T-helper 1 cell treated with Interleukin-12 subunit alpha and Interleukin-12 subunit beta and Interleukin-4 antibody, amounts not matched to agents 30 μg/mL and 1 μg/mL, for 36 hours (primary cell): ENCODE data around the gene TAP1.

ENCODE experiments used
- H3K27ac Mint-ChIP-seq: one replicate; pipeline ENCODE4 v1.8.0; 2021; ENCODE audit warnings: mild to moderate bottlenecking, mixed read lengths
- H3K27me3 Mint-ChIP-seq: one replicate; pipeline ENCODE4 v1.8.0; 2021; ENCODE audit warnings: low read depth, mixed read lengths
- H3K36me3 Mint-ChIP-seq: one replicate; pipeline ENCODE4 v1.8.0; 2021; ENCODE audit warnings: low read depth, mixed read lengths
- H3K4me1 Mint-ChIP-seq: one replicate; pipeline ENCODE4 v1.8.0; 2021; ENCODE audit warnings: low read depth, mixed read lengths
- H3K4me3 Mint-ChIP-seq: one replicate; pipeline ENCODE4 v1.8.0; 2021; ENCODE audit warnings: mild to moderate bottlenecking, moderate library complexity, mixed read lengths
- H3K9me3 Mint-ChIP-seq: one replicate; pipeline ENCODE4 v1.8.0; 2021; ENCODE audit warnings: mixed read lengths

The TAP1 gene

DNA sequence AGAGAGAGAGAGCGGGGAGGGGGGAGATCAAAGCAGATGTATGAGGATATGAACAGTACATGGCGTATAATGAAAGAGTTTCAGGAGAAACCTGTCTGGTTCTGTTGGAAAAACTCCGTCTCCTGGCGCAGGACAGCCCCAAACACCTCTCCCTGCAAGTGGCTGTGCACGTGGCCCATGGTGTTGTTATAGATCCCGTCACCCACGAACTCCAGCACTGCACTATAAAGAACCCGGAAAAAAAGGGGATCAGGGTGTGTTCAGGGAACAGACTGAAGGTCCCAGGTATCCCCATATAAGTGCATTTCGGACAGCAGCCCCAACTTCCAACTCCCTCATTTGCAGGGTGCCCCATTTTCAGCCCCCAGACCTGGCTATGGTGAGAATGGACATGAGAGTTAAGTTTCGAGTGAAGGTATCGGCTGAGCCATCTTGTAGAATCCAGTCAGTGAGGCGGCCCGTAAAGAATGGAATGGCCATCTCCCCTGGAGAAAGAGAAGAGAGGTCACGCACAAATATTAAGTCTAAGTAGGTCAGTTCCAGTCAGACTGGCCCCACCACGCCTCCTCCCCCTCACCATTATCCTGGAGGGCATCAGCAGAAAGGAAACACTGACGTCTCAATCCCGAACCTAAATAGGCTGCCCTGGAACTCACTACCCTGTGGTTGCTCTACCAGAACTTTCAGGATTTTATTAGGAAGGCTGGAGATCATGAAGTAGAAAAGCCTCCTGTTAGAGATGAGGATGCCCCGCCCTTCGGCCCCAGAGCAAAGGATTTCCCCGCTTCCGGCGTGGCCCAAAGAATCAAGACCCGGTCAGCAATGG, 1.3 kb downstream of the TAP1 start:
- Mint-ChIP-seq H3K9me3 (no peaks in the 10 kb centered on the region), H3K36me3 (peaks cover 79% of the 10 kb centered on the region), H3K27ac (peak overlapping the region; percentile 92), H3K27me3 (no peaks in the 10 kb centered on the region), H3K4me3 (peak overlapping the region; percentile 95), H3K4me1 (peaks cover 58% of the 10 kb centered on the region)

DNA sequence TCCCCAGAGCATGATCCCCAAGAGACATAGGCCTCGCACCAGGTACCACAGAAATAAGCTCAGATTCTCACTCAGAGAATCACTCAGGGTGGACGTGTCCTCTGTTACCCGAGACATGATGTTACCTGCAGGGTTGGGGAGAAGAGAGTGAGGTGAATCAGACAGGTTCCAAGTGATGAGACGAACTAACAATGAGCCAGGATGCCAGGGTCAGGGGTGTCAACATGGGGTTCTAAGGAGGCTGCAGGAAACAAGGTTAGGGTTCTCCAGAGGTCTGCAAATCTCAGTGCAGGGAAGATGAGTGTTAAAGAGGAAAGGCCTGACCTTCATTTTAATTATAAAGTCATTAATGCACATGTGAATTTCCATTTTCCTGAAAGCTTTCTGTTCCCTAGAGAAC, 2.5 kb downstream of the TAP1 start:
- H3K4me3 Mint-ChIP-seq: peak overlapping the region; percentile 95
- no peaks in the 10 kb centered on the region for H3K9me3 Mint-ChIP-seq
- no peaks in the 10 kb centered on the region for H3K27me3 Mint-ChIP-seq
- H3K36me3 Mint-ChIP-seq: peaks cover 82% of the 10 kb centered on the region
- H3K27ac Mint-ChIP-seq: peak overlapping the region; percentile 92
- H3K4me1 Mint-ChIP-seq: peaks cover 62% of the 10 kb centered on the region

DNA sequence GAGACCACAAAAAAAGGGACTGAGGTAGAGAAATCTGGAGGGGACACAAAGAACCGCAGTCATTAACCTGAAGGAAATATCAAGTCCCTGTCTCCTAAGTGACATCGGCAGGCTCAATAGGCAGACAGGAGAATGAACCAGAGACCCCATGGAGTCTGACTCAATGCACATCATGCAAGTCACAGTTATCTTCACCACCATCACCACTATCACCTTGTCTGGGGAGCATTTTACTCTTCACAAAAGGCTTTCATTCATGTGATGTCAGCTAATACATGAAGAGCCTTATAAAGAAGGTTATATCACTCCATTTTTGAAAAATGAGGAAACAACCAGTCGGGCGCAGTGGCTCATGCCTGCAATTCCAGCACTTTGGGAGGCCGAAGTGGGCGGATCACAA, 4.4 kb downstream of the TAP1 start:
- Mint-ChIP-seq H3K36me3 (peaks cover 84% of the 10 kb centered on the region), H3K9me3 (no peaks in the 10 kb centered on the region), H3K4me1 (peaks cover 69% of the 10 kb centered on the region), H3K27me3 (no peaks in the 10 kb centered on the region), H3K27ac (peak overlapping the region; percentile 66), H3K4me3 (peak overlapping the region; percentile 65)

DNA sequence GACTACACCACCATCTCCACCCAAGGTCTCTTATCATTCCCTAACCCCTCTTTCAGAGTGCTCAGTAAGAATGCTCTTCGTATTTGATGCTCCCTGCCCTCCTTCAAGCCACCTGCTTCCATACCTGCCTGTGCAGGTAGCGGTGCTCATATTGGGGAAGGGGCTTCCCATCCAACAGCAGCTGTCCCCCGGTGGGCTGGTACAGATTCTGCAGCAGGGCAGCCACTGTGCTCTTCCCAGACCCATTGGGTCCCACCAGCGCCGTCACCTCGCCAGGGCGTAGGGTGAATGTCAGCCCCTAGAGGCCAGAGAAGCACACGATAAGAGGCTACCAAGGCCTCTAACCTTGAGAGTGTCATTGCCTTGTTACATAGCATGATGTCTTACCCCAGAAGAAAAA, 5.7 kb downstream of the TAP1 start:
- Mint-ChIP-seq H3K4me3 (peak overlapping the region; percentile 65), H3K27me3 (no peaks in the 10 kb centered on the region), H3K4me1 (peaks cover 76% of the 10 kb centered on the region), H3K27ac (peak overlapping the region; percentile 72), H3K9me3 (no peaks in the 10 kb centered on the region), H3K36me3 (peaks cover 92% of the 10 kb centered on the region)

DNA sequence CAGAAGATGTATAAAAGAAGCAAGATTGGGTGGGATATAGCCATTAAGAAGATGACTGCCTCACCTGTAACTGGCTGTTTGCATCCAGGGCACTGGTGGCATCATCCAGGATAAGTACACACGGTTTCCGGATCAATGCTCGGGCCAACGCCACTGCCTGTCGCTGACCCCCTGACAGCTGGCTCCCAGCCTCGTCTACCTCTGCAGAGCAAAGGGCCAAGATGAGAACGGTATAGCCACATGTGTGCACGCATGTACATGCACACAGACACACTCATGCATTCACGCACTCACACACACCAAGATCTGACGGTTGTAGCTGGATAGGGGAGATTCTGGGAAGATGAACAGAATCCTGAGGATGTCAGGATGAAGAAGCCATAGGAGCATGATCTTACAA, 6.5 kb downstream of the TAP1 start:
- H3K27ac Mint-ChIP-seq: peak overlapping the region; percentile 72
- H3K9me3 Mint-ChIP-seq: no peaks in the 10 kb centered on the region
- H3K4me3 Mint-ChIP-seq: peak overlapping the region; percentile 65

DNA sequence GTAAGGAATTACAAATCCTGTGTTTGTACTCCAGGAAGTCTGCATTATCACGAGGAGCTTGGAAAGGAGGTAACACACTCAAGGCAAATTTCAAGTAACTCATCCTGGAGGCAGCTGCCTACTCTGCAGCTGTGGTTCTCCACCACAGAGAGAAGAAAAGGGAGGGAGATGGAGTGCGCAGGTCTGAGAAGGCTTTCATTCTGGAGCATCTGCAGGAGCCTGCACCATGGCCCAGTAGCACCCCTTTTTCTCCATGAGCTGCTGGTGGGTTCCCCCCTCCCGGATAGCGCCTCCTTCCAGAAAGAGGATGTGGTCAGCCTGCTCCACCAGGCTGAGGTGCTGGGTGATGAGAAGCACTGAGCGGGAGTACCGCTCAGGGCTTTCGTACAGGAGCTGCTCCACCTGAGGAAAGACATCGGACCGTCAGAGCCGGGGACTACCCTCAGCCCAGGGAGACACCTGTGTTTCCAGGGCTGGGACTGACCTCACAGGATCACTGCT, 8.1 kb downstream of the TAP1 start:
- peaks cover 85% of the 10 kb centered on the region for H3K4me1 Mint-ChIP-seq
- H3K4me3 Mint-ChIP-seq: peak overlapping the region; percentile 99
- peak overlapping the region; percentile 100 for H3K27ac Mint-ChIP-seq
- H3K9me3 Mint-ChIP-seq: no peaks in the 10 kb centered on the region
- no peaks in the 10 kb centered on the region for H3K27me3 Mint-ChIP-seq
- H3K36me3 Mint-ChIP-seq: peaks cover 92% of the 10 kb centered on the region

More for the DNA sequence above, 6.5 kb downstream of the TAP1 start:
- H3K4me1 Mint-ChIP-seq: peaks cover 83% of the 10 kb centered on the region
- no peaks in the 10 kb centered on the region for H3K27me3 Mint-ChIP-seq
- H3K36me3 Mint-ChIP-seq: peaks cover 92% of the 10 kb centered on the region

DNA sequence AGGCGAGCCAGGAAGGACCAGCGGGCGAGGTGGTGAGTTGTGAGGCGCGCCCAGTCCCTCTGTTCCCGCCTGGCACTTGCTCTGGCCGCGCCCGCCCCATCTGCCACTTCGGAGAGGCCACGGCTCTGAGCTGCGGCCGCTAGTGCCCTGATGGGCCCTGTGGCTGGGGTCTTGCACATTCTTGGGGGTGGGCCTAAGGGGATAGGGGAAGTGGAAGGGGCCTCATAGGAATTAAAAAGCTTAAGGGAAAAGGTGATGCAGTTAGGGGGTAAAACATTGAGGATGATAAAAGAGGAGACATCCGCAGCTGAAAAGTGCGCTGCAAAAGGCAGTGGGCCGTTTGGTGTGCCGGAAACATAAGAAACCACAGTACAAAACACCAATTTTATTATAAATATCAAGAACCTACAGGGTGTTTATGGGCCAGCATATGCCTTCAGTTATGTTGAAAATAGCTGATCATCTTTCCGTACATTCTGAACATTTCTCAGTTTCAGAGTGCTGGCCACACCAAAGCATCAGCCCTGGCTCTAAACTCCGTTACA, 8.6 kb downstream of the TAP1 start:
- peak overlapping the region; percentile 100 for H3K27ac Mint-ChIP-seq
- peaks cover 85% of the 10 kb centered on the region for H3K4me1 Mint-ChIP-seq
- no peaks in the 10 kb centered on the region for H3K27me3 Mint-ChIP-seq
- H3K4me3 Mint-ChIP-seq: peak overlapping the region; percentile 99
- peaks cover 92% of the 10 kb centered on the region for H3K36me3 Mint-ChIP-seq
- no peaks in the 10 kb centered on the region for H3K9me3 Mint-ChIP-seq

DNA sequence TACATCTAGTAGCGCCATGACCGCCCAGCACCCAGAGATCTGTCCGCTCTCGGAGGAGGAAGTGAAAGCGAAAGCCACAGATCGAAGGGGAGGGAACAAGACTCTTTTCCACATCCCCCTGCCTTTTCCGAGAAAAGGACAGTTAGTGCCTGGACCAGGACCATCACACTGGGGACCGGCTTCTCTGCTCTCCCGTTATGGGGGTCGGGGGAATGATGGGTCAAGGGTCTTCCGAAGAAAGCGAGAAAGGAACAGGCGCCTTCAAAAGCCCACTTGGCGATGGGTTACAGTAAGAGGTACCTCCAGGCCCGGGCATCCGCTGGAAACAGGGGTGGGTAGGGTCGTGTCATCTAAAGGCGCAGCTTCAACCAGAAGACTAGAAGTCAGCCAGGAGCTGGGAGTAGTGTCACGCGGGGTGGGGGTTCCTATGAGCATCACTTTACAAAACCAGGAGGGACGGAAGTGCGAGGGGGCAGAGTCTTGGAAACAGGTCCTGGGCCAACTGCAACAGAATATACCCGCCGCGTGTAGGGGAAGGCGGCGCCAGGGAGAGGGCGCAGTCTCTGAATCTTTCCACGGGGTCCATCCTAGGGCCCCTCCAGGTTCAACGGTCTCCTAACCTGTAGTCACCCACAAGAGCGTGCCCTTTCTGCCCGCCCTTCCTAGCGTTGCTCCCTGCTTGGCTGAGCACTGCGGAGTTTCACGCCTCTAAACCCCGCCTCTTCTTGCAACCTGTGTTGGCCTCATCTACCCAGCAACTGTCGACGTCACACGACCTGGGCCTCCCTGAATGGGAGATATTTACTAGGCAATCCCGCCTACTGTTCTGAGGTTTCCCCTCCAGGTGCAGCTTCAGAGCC, 9.3 kb downstream of the TAP1 start, which contains the start of gene PSMB8:
TSS of gene PSMB8 (minus strand) at position 69 of the 860 bp plus-strand sequence. CDS start at position 18, 51 bp downstream.
- Mint-ChIP-seq H3K4me3 (peak within 1 kb of the TSS; percentile 99), H3K27me3 (no peaks in the 10 kb centered on the region), H3K36me3 (peaks cover 88% of the 10 kb centered on the region), H3K27ac (peak within 1 kb of the TSS; percentile 100), H3K4me1 (peaks cover 81% of the 10 kb centered on the region), H3K9me3 (no peaks in the 10 kb centered on the region)

DNA sequence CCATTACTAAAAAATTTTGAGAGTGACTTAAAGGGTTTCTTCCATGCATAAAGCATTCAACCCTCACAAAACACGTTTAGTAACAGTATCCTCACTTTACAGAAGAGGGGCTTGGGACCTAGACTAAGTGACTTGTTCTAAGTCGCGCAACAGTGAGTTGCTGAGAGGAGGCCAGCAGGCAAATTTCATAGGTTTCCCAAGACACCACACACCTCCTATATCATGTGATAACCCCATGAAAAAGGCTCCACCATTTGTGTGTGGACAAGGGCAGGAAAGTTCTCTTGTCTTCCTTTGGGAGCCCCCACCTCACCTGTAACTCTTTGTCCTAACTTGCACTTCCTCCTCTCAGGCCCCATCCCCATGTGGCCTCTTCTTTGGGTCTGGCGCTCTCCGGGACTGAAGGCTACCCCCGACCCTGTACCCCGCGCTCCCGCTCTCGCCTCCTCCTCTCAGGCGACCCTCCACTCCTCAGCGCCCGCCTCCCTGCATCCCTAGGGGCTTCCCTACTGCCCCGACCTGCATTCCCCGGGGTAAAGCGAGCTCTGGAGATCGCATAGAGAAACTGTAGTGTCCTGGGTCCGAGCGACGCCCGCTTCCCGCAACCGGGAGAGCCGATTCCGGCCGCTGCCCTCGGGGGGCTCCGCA, 10.0 kb downstream of the TAP1 start:
- Mint-ChIP-seq H3K27ac (peak overlapping the region; percentile 100), H3K36me3 (peaks cover 82% of the 10 kb centered on the region), H3K9me3 (no peaks in the 10 kb centered on the region), H3K27me3 (no peaks in the 10 kb centered on the region), H3K4me3 (peak overlapping the region; percentile 99), H3K4me1 (peaks cover 74% of the 10 kb centered on the region)

DNA sequence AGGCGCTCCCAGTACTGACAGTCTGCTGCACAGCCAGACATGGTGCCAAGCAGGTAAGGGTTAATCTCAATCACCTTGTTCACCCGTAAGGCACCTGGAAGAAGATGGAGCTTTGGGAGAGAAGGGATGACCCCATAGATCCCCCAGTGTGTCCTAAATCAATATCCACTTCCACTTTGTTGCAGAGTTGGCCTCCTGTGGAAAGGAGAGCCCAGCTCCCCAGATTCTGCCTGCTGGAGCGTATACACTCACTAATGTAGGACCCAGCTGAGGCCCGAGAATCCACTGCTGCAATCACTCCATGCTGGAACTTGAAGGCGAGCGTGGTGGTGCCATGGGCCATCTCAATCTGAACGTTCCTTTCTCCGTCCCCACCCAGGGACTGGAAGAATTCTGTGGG, 10.8 kb downstream of the TAP1 start:
- Mint-ChIP-seq H3K36me3 (peaks cover 75% of the 10 kb centered on the region), H3K27me3 (no peaks in the 10 kb centered on the region), H3K4me3 (peak overlapping the region; percentile 99), H3K4me1 (peaks cover 66% of the 10 kb centered on the region), H3K9me3 (no peaks in the 10 kb centered on the region), H3K27ac (peak overlapping the region; percentile 100)

DNA sequence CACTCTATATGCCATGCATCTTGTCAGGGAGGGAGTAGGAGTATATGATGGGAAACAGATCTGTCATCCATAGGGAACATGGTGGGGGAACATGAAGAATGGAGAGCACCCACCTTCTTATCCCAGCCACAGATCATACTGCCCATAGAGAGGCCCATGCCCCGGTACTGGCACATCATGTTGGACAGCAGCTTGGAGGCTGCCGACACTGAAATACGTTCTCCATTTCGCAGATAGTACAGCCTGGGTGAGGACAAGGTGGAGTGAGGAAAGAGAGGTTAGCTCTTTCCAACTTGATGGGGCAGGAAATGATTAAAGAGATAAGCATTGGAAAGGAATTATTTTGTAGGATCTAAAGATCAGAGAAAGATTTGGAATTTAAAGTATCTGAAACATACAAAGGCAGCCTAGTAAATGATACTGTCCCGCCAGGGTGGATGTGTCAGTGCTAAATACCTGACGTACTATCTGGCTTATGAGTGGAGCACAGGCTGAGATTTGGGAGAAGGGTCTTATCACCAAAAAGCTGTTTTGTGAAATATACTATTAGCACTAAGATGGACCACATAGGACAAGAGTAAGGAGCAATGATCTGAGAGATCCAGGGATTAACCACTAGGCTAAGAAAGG, 11.4 kb downstream of the TAP1 start:
- H3K27me3 Mint-ChIP-seq: no peaks in the 10 kb centered on the region
- peaks cover 74% of the 10 kb centered on the region for H3K36me3 Mint-ChIP-seq
- peak overlapping the region; percentile 99 for H3K4me3 Mint-ChIP-seq
- H3K4me1 Mint-ChIP-seq: peaks cover 66% of the 10 kb centered on the region
- H3K27ac Mint-ChIP-seq: peak overlapping the region; percentile 100
- H3K9me3 Mint-ChIP-seq: no peaks in the 10 kb centered on the region

DNA sequence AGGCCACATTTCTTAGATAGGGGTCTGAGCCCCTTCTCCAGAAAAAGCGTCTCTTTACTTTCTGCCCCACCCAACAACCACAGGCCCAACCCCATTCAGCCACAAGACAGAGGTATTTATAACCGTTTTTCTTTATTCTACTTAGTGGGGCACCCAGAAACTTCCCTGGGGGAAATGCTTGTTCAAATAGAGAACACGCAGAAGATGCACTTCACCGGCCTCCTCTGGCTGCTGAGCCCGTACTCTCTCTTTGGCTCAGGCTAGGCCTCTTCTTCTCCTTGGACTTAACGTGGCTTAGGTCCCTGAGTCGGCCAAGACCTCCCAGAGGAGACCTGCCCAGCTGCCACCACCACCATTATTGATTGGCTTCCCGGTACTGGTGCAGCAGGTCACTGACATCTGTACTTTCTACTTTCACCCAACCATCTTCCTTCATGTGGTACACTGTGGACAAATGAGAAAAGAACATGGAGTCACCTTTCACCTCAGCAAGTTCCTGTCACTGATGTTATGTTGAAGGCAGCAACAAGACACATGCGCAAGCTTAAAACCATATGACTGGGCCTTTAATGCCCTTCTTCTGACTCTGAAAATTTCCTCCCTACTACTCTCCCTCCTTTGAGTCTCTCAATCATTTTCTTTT, 12.8 kb downstream of the TAP1 start:
- H3K36me3 Mint-ChIP-seq: peaks cover 75% of the 10 kb centered on the region
- H3K9me3 Mint-ChIP-seq: no peaks in the 10 kb centered on the region
- H3K4me1 Mint-ChIP-seq: peaks cover 67% of the 10 kb centered on the region
- peak overlapping the region; percentile 100 for H3K27ac Mint-ChIP-seq
- peak overlapping the region; percentile 99 for H3K4me3 Mint-ChIP-seq
- H3K27me3 Mint-ChIP-seq: no peaks in the 10 kb centered on the region

DNA sequence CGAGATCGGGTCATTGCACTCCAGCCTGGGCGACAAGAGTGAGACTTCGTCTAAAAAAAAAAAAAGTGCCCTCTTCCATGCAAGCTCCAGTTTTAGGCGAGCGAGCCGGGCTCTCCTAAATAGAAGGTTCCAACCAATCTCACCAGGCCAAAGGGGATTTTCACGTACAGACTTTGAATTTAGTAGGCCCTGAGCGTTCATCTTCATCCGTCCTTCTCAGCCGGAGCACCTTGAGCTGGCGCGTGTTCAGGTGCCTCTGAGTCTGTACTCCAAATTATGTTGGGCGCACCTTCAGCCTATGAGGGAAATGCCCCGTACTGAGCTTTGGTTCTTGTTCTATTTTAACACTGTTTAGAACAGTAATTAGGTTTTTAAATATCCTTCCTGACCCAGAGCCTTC, 14.1 kb downstream of the TAP1 start:
- no peaks in the 10 kb centered on the region for H3K9me3 Mint-ChIP-seq
- H3K4me1 Mint-ChIP-seq: peaks cover 67% of the 10 kb centered on the region
- H3K27me3 Mint-ChIP-seq: no peaks in the 10 kb centered on the region
- H3K36me3 Mint-ChIP-seq: peaks cover 75% of the 10 kb centered on the region
- peak overlapping the region; percentile 12 for H3K4me3 Mint-ChIP-seq
- peak overlapping the region; percentile 91 for H3K27ac Mint-ChIP-seq
